IMR-90 (cell line): Measurements from ENCODE around the gene METTL27.

Experiments used
- BHLHE40 ChIP-seq: fragments of 150-350 bp; IDR thresholded peaks from 2 replicates; pipeline ENCODE4 v1.6.1; 2016; ENCODE audit warnings: mild to moderate bottlenecking, low read depth, low read length
- CEBPB ChIP-seq: IDR thresholded peaks from 2 replicates; pipeline ENCODE4 v1.6.1; 2012; ENCODE audit warnings: low read depth, low read length, improper control_type of control experiment
- CTCF ChIP-seq: conservative IDR thresholded peaks from 2 replicates; pipeline ENCODE4 v1.5.1; 2012; ENCODE audit warnings: mild to moderate bottlenecking, low read depth, low read length, improper control_type of control experiment
- ELK1 ChIP-seq: fragments of 150-350 bp; IDR thresholded peaks from 2 replicates; pipeline ENCODE4 v1.6.1; 2016; ENCODE audit warnings: low read depth, mild to moderate bottlenecking, low read length, moderate library complexity, borderline replicate concordance
- MAZ ChIP-seq: IDR thresholded peaks from 2 replicates; pipeline ENCODE4 v1.6.1; 2012; ENCODE audit warnings: low read depth, mild to moderate bottlenecking, low read length, improper control_type of control experiment, moderate library complexity, borderline replicate concordance
- NFE2L2 ChIP-seq: fragments of 150-350 bp; IDR thresholded peaks from 2 replicates; pipeline ENCODE4 v1.6.1; 2016; ENCODE audit warnings: low read depth, mild to moderate bottlenecking, low read length
- POLR2A ChIP-seq: IDR thresholded peaks from 2 replicates; pipeline ENCODE4 v1.6.1; 2012; ENCODE audit warnings: mild to moderate bottlenecking, low read depth, low read length
- RFX5 ChIP-seq: IDR thresholded peaks from 2 replicates; pipeline ENCODE4 v1.8.0; 2012; ENCODE audit warnings: low read depth, mild to moderate bottlenecking, low read length, moderate library complexity
- SMC3 ChIP-seq: fragments of 150-350 bp; IDR thresholded peaks from 2 replicates; pipeline ENCODE4 v1.6.1; 2016; ENCODE audit warnings: low read depth, mild to moderate bottlenecking, antibody characterized with exemption, low read length, moderate library complexity
- USF2 ChIP-seq: fragments of 150-350 bp; IDR thresholded peaks from 2 replicates; pipeline ENCODE4 v1.6.1; 2017; ENCODE audit warnings: mild to moderate bottlenecking, antibody characterized with exemption, low read length, low read depth

GRCh38 chr7:73861305-73861704 lies 19.0 kb upstream of the METTL27 start:
- TF ChIP-seq NFE2L2: no peak
- TF ChIP-seq POLR2A: no peak
- no peak for TF ChIP-seq CTCF
- no peak for TF ChIP-seq ELK1
- no peak for TF ChIP-seq USF2
- TF ChIP-seq CEBPB: no peak
- no peak for TF ChIP-seq SMC3
- TF ChIP-seq BHLHE40: no peak
- TF ChIP-seq RFX5: no peak
- no peak for TF ChIP-seq MAZ
